HG03432 (cell line): Measurements from ENCODE around the gene FGFBP1.
A peak's percentile ranks its signal among the peaks of the same experiment; 100 is the strongest.

Experiments
- ATAC-seq: cut with Tn5 transposase; IDR thresholded peaks from one replicate; pipeline ENCODE4 v1.9.1; 2021; ENCODE audit warnings: mild to moderate bottlenecking, moderate library complexity; ENCODE audit not compliant: unreplicated experiment

Gene FGFBP1

DNA sequence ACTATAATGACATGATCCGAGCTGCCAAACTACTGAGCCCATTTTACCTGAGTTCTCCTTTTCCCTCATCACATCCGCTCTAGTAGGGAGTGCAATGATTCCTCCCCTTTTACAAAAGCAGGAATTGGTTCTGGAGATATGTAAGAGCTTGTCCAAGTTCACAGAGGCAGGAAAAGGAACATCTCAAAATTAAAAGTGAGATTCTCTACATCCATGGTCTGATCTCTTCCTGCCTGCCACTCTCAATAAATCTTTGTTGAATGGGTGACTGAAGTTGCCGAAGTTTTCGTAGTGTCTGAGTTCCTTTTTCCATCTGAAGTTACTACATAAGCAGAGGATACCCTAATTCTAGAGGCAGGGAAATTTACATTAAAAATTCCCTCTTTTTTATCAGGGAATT, at the start of gene FGFBP1:
TSS of gene FGFBP1 (minus strand) at position 101 of the 400 bp plus-strand sequence. CDS start 2,108 bp downstream, outside the sequence.
- no peak for ATAC-seq

DNA sequence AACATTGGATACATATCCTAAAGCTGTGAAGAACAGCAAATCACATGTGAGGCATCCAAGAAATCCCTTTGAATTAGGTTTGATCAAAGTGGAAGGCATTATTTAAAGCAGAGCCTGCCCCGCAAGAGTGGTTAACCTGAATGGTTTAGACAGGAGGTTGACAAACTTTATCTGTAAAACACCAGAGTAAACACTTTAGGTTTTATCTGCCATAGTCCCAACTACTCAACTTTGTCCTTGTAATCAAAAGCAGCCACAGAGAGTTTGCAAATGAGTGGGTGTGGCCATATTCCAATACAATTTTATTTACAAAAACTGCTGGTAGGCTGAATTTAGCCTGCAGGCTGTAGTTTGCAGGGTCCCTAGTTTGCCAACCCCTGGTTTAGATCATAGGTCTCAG, 49.7 kb upstream of the FGFBP1 start:
- ATAC-seq: no peak

DNA sequence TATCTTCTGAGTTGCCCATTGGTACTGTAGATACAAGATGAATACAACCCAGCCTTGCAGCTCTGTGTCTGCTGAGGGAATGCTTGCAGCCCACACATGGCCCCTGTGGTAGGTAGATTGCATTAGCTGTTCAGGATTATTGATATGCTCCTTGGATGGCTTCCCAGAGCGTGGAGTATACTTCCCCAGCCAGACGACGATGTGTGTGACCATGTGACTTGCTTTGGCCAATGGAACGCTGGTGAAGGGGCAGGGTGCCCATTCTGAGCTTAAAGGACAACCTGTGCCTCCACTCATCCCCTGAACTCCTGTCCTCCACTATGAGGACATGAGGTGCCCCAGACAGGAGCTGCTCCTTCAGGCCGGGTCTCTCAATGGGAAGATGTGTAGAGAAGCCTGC, 48.4 kb upstream of the FGFBP1 start:
- ATAC-seq: no peak

DNA sequence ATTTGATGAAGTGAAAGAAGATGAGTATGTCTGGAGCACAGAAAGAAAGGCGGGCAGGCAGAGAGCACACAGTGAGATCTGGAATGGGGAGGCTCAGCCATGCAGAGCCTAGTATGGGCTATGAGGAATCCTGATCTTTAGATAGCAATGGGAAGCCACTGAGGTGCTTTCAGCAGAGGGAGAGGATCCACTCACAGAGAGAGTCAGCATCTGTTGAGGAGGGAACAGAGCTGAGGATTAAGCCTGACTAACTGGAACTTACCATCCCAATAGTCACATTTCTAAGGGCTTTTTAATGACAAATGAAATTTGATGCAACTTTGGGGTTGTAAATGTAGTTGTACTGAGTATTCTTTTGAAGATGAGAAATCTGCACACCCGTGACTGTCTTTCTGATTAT, 45.1 kb upstream of the FGFBP1 start:
- ATAC-seq: no peak

DNA sequence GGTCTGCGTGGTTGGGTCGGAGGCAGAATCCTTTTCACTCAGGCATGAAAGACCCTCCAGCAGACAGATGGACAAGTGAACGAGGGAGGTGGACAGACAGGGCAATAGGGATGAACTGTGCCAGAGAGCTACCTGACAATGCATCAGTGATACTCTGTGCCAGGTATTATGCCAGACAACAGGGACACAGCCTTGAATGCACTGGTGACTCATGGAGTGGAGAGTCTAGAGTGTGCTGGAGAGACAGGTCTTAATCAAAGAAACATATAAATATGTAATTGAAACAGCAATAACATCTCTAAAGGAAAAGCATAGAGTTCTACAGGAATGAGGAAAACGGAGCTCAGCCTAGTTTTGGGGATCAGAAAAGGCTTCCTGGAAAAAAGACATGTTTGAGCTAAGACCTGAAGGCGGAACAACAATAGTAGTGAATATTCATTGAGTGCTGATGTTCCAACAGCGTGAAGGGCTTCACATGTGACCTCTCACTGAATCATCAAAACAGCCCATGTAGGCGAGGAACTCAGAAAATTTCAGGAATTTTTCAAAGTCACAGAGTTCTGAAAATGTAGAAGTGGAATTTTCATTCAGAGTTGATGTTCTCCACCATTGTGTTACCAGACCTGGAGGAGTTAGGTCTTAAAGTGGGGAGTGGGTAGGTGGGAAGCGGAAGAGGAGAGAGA, 44.4 kb upstream of the FGFBP1 start:
- no peak for ATAC-seq

DNA sequence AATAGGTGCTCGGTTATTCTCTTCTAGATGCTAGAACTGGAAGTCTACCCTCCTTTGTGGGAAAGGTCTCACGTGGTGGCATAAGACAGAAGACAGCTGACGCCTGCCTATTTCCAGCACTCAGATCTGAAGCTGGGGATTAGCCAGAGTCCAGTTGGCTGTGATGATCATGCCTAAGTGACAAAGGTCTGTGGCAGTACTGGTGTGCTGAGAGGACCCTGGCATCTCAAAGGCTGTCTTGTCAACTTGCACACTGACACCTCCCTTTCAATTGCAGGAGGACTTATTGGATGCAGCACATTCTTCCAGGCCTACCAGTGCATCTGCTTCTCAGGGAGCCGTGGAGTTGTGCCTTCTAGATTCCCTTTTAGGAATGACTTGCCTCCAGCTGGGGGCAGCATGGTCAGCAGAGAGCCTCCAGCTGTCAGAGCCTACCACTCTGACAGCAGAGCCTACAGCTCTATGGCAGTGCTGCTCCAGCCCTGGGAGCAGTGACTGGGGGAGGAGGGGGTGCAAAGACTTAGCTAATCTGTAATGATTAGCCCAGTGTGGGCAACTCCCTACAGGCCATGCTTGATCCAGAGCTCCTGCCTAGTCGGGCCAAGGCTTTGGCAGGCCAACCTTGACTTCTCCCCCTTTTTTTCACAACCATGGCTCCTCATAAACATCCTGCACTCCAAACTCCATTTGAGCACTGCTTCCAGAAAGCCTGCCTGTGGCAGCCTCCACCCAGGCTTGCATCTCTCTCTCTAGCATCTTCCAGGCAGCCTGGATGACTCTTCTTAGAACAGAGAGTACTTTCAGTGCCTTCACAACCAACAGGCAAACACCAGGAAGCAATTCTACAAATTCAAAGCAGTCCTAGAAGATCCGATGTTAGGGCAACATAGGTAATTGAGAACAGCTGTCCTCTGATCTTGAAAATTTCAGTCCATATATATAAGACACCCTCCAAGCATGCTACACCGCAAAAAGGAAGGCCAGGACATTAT, 38.2 kb upstream of the FGFBP1 start:
- no peak for ATAC-seq

DNA sequence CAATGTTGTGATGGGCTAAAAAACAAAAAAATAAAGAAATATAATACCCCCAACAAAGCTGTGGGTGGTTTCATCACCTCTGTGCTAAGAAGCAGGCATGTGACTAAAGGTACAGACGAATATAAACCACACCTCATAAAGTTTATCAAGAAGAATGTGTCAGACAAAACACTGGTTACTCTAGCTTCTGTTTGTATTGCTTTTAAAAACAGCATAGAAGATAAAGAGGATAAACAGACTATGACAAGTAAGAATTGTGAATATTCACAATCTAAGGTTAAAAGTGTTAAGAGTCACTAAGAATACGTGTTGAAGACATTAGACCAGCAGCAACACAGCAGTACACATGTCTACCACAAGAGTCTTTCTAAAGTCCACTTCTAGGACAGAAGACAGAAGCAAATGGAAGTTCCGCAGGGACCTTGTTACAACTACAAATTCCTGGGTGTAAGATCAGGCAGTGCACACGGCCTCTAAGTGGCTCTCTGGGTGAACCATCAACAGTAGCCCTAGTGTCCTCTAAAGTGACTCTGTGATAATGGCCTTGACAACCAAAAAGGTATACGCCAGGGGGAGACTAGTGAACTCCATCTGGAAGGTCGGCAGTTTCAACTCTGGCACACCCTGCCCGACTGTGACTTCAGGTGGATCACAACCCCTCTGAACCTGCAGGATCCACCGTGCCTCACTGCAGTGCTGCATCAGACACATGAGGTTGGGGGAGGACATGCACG, 32.7 kb upstream of the FGFBP1 start:
- ATAC-seq: no peak

DNA sequence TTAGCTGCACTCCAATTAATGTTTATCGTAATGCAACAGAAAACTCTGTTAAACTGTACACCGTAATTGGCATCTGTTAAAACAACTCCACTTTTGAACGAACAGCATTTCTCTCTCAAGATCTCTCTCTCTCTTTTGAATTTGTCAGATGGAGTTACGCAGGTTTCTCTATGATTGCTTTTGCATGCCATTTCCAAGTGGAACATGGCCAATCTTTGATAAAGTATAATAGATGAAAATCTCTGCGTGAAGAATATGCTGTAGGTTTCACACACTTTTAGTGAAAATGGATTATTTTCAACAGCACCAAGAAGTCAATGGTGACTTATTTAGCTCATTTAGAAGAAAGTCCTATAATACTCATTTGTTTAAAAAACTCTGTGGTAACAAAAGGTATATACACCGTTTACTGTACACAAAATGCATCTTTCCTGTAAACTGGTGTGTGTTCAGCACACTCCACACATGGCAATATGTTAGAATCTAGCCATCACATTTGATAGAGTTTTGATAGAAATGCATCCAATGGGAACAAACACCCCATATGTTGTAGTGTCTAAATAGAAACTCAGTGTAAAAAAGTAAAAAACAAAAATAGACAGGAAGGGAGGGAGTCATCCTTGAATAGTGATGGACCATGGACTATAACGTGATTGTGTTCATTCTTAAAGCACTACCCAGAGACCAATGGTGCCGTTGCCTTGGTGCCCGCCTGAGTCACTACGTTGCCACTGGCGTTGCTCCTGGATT, 30.2 kb upstream of the FGFBP1 start:
- no peak for ATAC-seq

DNA sequence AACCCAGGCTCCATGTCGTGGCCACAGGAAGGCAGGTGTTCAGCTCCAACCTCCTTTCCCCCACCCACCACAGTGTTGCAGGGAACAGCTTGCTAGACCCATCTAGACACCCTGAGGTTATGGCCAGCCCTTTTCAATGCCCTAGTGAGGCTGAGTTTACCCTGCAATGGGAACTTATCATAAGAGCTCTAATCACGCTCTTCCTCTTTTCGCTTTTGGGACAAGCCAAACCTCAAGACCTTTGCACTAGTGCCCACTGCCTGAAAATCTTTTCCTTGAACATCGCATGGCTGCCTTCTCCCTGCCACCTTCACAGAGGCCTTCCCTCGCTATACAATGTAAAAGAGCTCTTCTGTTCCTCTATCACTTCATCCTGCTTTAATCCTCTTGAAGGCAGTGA, 26.8 kb upstream of the FGFBP1 start:
- no peak for ATAC-seq

DNA sequence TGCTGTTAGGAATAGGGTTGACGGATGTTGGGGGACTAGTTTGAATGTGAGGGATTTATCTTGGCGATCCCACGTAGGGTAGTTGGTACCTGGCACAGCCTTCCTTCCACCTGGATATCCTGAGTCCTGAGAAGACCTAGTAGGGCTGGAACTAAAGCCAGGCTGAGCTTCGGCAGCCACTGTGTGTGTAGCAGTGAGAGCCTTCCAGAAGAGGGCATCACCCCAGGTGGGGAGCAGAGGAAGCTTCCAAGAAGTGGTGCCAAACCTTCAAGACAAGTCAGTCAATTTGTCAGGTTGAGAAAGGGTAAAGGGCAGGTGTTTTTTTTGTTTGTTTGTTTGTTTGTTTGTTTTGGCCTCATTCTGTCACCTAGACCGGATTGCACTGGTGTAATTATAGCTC, 25.6 kb upstream of the FGFBP1 start:
- ATAC-seq: no peak

DNA sequence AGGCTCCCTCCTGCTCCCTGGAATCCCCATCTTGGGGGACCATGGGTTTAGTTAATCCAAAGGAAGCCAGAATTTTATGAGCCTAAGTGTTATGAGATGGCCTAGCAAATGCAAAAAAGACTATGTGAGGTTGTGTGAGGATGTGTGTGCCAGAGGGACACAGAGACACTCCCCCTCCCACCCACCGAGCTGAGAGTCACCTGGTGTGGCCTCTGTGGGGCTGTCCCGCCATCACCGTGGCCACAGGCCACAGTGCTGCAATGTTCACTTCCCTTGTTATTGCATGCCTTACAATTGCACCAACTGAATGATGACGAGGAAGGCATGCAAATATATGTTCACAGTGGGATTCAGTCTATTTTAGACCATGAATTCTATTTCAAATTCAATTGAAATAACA, 25.0 kb upstream of the FGFBP1 start:
- peak; percentile 76 for ATAC-seq

DNA sequence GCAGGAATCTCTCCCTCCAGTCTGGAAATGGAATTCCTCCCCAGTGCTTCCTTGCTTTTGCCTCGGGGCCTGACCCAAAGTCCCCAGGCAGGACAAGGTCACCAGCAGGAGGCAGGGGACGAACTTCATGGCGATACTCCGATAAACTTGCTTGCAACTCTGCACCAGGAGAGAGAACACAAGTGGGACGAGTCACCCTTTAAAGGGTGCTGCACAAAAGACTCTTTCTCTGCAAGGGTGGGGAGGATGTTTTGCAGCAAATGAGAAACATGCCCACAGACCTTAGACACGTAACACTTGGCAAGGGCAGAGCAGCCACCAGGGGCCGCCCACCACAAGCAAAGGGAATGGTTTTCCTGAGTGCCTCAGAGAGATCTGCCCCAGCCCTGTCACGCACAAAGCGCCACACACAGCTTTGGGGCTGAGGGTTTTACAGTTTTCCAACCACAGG, 24.5 kb upstream of the FGFBP1 start, which contains the start of gene FGFBP2:
TSS of gene FGFBP2 (minus strand) at position 175 of the 451 bp plus-strand sequence. CDS start at position 129, 46 bp downstream.
- ATAC-seq: peak; percentile 63

DNA sequence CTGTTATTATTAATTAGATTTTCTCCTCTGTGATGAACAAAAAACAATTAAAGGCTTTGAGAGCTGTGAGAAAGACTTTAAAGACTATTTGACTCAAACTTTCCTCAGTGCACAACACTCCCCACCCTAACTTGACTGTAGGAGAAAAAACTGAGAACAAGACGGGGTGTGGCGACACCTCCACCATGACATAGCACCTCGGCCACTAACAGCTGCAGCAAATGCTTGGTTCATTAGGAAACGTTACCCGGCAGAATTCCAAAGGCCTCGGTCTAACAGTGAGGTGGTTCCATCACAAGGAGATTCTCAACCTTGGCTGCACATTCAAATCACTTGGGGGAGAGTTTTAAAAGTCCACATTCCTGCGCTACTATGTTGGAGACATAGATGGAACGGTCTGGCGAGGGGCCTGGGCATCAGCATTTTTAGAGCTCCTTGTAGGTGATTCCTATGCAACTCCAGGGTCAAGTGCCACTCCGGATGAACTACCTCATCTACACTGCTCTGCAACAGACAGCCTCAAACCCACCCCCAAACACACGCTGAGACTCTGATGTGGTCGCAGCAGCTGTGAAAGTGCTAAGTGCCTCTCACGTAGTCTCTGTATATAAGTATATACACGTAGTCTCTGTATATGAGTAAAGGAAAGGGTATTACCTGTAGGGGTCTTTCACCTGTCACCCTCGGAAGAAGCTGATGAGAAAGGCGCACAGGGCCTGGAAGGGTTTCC, 23.4 kb upstream of the FGFBP1 start:
- ATAC-seq: no peak

DNA sequence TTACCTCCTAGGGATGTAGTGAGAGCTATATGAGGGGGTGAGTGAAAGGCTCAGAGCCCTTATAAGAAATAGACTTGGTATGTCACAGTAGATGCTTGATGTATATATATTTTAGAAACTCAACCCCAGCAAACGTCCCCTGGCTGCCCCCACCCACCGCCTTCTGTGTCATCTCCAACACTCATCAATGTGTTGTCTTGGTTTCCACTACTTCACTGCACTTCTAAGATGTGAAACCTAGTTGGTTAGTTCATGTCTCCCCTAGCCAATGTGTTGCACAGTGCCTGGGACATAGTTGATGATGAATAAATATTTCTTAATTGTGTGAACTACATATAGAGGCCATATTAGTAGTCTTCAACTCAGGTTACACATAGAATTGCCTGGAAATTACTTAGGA, 20.0 kb upstream of the FGFBP1 start:
- no peak for ATAC-seq

DNA sequence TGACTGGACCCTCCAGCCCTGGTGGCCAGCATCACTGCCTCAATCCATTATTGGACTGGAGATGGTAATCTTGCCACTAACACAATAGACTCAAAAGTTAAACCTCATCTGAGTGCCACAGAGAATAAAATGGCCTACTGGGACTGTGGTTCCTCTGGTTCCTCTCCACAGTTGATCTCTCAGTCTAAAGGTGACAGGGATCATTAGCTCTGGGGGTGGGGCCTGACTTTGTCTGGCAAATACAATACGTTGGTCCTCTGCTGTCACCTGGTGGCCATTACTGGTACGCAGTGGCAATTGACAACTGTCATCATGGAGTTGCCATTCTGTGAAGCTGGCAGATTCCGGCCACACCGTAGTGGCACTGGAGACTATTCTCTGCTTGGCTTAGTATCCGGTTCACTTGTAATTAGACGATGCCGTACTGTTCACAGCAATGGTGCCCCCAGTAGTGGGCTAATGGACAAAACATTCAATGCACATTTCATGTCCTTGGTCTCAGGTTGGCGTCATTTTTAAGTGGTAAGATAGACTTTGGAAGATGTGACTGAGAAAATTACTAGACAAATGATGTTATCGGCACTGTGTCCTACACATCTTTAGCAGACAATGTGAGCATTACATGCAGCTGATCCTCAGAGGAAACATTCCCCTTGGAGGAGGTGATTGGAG, 17.8 kb upstream of the FGFBP1 start:
- peak; percentile 94 for ATAC-seq

DNA sequence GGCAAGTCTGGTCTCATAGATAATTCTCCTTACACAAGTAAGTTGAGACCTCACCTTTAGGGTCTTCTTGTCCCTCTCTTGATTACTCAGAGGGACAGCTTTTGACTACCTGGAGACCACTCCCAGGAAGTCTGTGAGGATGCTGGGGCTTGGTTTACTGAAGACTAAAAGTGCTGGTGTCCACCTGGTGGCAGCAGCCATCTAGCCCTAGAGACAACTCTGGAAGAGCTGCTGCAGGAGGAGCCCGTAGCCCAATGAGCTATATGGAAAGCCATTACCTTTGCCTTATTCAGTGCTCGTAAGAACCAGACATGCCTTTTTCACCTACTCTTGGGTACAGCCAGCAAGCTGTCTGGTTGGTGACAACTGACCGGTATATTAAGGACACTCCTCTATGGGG, 17.1 kb upstream of the FGFBP1 start:
- no peak for ATAC-seq

DNA sequence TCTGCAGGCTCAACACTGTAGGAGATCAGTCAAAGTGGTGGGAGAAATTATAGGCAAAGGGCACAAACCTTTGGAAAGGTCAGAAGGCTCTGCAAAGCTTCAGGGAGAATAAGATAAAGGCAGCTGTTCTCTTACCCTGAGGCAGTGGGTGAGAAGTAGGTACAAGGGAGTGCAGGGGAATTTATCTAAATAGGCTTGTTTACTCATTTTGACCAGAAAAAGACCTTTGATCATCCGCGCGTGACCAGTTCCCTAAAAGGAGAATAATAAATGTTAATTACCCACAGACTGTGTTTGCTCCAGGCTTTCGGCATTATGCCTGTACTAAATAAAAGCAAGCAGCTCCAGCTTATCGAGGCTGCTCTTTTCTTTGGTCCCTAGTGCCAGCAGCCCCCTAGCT, 15.1 kb upstream of the FGFBP1 start:
- no peak for ATAC-seq

DNA sequence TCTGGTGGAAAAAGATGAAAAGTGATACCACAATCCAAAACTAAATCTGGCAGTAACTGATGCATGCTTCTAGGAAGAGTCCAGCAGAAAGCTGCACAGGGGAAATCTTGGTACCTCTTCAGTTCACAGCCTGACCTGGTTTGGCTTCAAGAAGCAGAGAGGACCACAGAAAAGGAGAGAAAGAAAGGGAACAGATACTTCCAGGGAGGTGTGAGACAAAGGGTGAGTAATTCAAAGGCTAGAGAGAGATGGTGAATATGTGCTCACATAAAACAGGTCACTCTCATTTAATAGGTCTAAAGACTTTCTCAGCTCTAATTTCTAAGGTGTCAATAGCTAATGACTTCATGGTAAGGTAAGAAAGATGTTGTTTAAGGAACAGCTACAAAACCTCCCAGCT, 13.2 kb upstream of the FGFBP1 start:
- no peak for ATAC-seq

DNA sequence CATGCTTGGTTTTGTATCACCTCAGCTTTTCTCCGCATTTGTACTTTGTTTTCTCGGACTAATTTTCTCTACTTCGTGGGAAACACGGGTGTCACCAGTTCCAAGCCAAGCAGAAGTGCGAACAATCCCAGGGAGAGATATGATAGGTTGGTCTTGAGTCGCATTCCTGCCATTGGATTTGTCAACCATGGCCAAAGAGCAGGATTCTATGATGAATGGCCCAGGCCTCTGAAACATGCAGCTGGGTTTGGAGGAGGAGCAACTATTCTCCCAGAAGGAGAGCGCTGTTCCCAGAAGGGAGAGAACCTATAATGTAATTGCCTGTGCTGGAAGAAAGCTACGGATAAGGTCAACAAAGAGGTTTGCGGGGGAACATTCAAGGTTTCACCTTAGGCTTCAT, 10.3 kb upstream of the FGFBP1 start:
- no peak for ATAC-seq
